Limb (tissue), 2 donors: ENCODE measurements around the gene TSPAN13.
"Not testable (repeated sequence)": the region's sequence is repeated elsewhere in the genome, so short reads cannot be mapped to it uniquely, and the experiment has no call there.

Experiments used
- DNase-seq, 2 donors: peaks; one replicate each; pipeline ENCODE4 v3.0.0-alpha.2; 2016; ENCODE audit errors: extremely low spot score in 2 of 2

The TSPAN13 gene

GRCh38 chr7:16740996-16741395 lies 12.6 kb upstream of the TSPAN13 start:
- no peak for DNase-seq

GRCh38 chr7:16741676-16742075 lies 11.9 kb upstream of the TSPAN13 start:
- DNase-seq: no peak

DNA sequence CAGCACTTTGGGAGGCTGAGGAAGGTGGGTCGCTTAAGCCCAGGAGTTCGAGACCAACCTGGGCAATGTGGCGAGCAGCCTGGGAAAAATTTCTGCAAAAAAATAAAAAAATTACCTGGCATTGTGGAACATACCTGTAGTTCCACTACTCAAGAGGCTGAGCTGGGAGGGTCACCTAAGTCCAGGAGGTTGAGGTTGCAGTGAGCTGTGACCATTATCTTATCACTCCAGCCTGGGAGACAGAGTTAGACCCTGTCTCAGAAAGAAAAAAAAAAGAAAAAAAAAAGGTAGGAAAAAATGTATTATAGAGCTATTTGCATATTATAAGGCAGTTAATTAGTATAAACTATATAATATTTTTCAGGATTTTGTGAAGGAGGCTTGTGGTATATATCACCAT lies 11.0 kb upstream of the TSPAN13 start:
- DNase-seq: no peak

DNA sequence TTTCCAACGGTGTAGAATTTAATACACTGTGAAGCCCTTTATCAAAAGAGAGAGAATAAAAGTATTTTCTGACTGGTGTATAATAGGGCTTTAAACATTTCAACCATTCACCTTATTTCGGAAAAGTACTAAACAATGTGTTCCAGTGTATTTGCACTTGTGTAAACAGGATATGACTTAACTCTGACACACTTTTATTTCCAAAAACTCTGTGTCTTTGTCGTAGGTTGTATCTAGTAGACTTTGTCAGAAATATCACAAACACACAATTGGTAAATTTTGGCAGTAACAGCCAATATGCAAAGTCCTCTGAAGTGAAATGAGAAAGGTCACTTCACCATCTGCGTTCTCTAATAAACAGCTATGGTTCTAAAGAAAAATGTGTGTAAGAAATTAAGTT lies 10.3 kb upstream of the TSPAN13 start:
- no peak for DNase-seq

DNA sequence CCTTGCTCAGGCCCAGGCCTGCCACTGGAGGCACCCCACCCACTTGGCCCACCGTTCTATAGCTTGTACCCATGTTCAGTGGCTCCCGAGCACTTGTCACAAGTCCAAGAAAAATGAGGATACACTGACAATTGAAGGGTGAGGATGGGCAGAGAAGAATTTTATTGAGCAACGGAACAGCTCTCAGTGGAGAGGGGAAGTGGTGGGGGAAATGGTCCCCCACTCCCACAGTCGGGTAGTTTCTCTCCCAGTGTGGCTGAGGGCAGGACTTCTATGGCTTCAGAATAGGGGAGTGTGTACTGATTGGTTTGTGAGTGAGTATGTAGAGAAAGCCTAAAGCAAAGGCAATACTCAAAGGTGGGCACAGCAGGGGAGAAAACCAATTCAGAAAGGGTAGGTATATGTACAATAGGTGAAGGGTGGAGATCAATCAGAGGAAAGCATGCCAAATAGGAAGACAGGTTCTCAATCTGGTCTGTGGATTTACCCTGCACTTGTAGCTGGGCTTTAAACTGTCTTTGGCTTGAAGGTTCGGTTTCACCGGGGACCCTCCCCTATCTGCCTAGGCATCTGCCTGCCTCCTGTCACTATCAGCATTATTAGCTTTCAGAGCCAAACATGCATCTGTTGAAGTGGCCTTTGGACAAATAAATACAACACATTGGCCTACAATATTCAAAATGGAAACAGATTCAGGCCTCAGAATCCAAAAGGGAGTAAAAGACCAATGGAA lies 8.9 kb upstream of the TSPAN13 start:
- DNase-seq: no peak

DNA sequence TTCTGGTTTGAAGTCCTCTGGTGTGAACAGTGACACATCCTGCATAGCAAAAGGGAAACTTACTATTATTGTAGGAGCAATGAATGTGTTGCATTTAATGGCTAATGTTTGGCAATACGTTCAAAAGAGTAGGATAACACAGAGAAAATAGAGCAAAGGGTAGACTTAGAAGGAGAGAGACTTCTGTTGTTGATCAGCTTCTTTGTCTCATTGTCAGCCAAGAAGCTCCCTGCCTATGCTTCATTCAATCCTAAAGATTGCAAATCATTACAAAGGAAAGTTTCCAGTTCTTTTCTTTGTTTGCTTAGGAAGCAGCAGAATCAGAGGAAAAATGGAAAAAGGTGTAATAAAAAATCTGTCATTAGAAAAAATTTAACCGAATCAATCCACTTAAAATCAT lies 7.9 kb upstream of the TSPAN13 start:
- DNase-seq: no peak

DNA sequence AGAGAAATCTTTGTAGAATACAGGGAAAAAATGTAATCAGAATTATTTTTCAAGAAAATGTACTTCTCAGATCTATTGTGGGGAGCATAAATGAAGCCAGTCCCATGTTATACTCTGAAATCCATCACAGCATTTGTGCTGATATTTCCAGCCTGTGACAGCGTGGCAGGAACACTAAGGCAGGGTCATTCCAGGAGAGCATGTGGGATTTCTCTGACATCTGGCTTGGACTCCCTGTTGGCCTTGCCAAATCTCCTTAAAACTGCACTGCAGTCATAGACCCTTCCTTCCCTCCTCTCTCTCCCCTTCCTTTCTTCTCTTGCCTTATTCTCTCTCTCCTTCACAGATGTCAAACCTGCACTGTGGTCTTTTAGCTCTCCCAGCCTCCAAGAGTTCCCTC lies 6.5 kb upstream of the TSPAN13 start:
- DNase-seq: no peak

DNA sequence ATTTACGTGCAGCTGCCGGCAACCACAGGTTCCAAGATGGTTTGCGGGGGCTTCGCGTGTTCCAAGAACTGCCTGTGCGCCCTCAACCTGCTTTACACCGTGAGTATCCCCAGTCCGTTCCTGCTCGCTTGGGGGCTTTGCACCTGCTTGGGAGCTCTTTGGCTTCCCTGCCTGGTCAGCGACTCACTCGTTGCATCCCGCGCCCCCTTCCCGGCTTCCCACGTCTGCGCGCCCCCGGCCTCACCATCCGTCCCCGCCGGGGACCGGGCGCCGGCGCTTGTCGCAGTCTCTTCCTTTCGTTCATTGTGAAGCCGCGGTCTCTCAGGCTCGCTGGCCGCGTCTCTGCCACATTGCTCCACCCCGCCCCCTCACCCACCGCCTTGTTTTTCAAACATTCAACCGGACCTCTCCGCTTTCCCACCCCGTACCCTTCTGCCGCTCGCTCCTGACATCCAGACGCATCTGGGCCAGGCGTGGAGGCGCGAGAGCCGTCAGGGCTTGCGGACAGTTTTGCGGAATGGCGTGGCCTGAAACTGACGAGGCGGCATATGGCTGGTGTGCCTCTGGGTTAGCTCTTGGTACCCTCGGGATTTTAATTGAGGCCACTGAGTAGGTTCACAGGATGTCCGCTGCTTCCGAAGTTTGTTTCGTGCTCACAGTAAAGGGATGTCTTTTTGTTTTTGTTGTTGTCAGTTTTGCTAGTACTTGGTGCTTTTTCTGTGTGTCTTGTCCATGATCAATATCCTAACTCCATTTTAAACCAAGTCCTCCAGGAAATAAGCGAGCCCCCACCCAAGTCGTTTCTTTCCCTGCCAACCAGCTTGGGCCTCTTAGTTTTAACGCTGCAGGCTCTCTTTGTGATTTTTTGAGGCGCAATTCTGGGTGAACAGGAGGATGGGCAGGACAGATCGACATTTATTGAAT lies 639 bp downstream of the TSPAN13 start:
- peak; percentile 30 to 77 for DNase-seq

DNA sequence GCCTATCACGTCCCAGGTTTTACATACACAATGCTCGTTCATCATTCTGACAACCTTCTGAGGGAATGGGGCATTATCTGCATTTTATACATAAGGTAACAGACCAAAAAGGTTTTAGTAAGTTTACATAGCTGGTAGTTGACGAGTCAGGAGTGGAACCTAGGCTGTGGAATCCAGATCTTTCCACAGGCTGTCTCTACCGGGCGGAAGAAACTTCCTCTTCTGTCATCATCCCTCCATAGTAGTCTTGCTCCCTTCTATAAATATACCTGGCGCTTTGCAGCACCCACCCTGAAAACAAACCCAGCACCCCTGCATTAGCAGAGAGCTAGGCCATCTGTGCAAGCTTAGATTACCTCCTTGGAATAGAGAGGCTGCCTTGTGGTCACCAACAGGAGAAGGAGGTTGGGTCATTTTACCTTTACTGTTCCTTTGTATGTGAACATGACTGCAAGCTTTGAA lies 1.3 kb downstream of the TSPAN13 start:
- DNase-seq: no peak

DNA sequence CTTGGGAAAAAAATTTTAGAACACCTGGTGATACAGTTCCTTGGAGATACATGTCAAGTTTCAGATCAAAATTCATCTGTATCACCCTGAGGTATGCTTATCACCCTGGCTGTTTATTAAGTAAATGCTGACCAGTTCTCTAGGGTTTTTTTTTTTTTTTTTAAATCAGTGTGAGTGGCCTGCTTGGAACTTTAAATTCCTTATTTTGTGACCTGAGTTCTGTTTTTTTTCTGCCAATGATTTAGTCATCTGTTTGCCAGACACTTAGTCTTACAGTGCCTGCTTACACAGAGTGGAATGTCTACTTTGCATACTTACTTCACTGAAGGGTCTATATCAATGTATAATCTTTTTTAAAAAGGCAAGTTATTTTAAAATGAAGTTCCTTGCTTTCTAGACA lies 1.8 kb downstream of the TSPAN13 start:
- no peak for DNase-seq

- DNase-seq: no peak
Observed at GRCh38 chr7:16758036-16758435, 4.5 kb downstream of the TSPAN13 start.

DNA sequence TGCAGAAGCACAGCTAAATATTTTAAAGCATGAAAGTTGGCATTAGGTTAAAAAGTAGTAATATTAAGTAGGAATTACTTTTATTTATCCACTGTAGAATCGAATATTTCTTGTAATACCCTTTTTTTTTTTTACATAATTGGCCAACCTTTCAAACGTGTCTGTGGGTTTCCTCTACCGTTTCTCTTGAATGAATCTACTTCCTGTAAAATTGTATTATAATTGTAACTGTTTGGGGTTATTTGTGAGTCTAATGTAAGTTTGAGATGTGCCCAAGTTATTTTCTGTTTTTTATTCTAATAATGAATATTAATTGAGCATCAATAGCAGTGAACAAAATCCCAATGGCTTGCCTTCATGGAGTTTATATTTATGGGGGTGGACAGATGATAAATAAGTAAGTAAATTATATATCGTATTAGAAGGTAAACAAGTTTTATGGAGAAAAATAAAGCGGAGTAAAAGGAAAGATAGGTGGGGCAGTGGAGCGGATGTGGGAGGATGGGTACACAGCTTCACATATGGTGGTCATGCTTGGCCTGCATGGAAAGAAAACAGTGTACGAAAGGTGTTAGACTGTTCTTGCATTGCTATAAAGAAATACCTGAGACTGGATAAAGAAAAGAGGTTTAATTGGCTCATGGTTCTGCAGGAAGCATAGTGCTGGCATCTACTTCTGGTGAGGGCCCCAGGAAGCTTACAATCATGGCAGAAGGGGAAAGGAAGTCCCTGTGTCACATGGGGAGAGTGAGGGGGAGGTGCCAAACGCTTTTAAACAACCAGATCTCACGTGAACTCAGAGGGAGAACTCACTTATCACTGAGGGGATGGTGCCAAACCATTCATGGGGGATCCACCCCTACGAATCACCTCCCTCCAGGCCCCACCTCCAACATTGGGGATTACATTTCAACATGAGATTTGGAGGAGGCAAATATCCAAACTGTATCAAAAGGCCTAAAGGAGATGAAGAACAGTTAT lies 5.4 kb downstream of the TSPAN13 start:
- DNase-seq: no peak

DNA sequence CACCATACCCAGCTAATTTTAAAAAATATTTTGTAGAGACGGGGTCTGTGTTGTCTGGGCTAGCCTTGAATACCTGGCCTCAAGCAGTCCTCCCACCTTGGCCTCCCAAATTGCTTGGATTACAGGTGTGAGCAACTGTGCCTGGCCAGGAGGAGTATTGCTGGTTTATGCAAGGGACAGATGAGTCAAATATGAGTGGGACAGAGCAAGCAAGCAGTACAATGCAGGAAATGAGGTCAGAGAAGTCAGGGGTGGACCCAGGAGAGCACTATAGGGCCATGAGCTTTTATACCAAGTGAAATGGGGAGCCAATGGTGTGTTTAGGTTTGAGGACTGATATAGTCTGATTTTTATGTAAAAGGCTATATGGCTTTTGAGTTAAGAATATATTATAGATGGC lies 6.3 kb downstream of the TSPAN13 start:
- DNase-seq: no peak

DNA sequence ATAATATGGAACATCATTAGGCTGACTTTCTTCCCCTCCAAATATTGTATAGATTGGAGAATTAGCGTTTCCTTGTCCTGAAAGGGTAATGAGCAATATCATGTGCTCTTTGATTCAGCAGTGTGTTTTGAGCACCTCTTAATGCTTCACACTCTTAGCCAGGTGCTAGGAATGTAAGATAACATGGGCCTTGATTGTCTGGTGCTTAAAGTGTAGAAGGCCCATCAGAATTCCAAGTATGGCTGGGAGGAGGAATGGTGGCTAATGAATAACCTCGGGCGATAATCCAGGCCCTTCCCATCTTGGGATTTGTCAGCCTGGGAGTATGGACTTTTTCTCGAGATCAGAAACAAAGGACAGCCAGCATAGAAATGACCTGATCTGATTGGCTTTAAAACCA lies 8.6 kb downstream of the TSPAN13 start:
- DNase-seq: no peak

- DNase-seq: no peak
Observed at GRCh38 chr7:16764942-16765341, 11.4 kb downstream of the TSPAN13 start.

GRCh38 chr7:16765436-16765859 lies 11.9 kb downstream of the TSPAN13 start:
- no peak for DNase-seq

DNA sequence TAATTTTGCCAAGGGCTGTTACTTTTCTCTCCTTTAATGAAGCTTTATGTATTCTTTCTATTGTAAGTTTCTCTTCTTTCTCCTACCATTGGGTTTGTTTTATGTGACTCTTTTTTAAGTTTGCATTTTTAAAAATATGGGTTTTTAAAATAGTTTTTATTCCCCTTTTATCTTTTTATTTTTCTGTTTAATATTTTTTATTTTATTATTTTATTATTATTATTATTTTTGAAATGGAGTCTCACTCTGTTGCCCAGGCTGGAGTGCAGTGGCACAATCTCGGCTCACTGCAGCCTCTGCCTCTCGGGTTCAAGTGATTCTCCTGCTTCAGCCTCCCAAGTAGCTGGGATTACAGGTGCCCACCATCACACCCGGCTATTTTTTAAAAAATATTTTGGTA lies 16.4 kb downstream of the TSPAN13 start:
- DNase-seq: not testable (repeated sequence)

GRCh38 chr7:16770657-16771329 lies 17.2 kb downstream of the TSPAN13 start:
- no peak for DNase-seq

DNA sequence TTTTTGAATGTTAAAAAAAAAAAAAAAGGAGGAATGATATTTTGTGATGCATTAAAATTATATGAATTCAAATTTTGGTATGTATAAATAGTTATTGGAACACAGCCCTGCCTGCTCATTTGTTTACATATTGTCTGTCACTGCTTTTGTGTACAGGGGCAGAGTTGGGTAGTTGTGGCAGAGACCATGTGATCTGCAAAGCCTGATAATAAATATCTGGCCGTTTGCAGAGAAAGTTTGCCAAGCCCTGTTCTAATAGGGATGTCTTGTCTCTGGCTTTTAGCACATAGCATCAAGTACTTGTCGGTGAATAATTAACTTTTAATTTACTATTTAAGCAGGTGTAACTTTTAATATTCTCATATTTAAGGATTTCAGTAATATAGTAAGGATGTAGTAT lies 19.8 kb downstream of the TSPAN13 start:
- no peak for DNase-seq

DNA sequence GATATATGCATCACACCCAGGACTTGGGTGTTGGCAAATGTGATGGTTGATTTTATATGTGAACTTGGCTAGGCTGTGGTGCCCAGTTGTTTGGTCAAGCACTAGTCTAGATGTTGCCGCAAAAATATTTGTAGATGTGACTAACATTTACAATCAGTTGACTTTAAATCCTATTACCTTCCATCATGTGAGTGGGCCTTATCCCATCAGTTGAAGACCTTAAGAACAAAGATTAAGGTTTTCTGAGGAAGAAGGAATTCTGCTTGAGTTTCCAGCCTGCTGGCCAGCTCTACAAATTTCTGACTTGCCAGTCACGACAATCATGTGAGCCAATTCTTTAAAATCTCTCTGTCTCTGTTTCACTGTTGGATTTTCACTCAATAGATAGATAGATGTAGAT lies 20.3 kb downstream of the TSPAN13 start:
- no peak for DNase-seq

DNA sequence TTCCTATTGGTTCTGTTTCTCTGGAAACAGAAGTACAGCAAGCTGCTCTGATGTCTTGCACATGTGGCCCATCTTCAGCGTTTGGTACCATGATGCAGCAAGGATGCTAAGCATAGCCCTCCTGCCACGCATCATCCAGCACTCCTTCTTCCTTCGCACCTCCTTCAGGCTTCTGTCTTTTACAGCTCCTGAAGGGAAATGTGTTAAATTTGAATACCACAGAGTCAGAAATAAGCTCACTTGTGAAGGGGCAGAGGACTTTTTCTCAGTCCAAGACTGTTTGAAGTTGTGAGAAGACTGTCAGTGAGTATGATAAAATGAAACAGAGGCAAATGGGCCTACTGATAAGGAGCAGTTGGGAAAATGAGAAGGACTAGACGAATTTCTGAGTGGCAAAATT lies 20.7 kb downstream of the TSPAN13 start:
- DNase-seq: no peak
